ENCODE data around the gene NR6A1.

DNA sequence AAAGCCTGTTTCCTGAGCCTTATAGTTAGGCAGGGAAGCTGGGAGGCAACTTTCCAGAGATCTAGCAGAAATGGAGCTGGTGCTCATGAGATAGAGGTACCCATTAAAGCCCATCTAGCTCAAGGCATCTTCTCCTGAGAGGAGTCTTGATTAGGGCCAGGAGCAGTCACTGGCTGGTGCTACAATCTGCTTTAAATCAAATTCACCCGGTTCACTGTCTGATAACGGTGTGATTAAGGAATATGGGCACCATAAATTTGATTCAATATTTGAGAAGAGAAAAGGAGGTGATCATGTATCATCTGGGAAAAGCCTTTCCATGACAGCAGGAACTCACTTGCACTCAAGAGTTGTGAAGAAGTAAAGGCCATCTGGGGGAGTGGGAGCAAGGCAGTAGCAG is 240.0 kb downstream of the NR6A1 start:
- TF ChIP-seq, protein P1, sequence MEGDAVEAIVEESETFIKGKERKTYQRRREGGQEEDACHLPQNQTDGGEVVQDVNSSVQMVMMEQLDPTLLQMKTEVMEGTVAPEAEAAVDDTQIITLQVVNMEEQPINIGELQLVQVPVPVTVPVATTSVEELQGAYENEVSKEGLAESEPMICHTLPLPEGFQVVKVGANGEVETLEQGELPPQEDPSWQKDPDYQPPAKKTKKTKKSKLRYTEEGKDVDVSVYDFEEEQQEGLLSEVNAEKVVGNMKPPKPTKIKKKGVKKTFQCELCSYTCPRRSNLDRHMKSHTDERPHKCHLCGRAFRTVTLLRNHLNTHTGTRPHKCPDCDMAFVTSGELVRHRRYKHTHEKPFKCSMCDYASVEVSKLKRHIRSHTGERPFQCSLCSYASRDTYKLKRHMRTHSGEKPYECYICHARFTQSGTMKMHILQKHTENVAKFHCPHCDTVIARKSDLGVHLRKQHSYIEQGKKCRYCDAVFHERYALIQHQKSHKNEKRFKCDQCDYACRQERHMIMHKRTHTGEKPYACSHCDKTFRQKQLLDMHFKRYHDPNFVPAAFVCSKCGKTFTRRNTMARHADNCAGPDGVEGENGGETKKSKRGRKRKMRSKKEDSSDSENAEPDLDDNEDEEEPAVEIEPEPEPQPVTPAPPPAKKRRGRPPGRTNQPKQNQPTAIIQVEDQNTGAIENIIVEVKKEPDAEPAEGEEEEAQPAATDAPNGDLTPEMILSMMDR (IDR thresholded peaks at IDR 0.05; ENCODE audit: poor library complexity, severe bottlenecking), result no peak
- TF ChIP-seq SMC3 (conservative IDR thresholded peaks at IDR 0.05; ENCODE audit: poor library complexity) (no peak), RAD21 (conservative IDR thresholded peaks at IDR 0.05) (no peak), TAF1 (IDR thresholded peaks at IDR 0.05; ENCODE audit: low read depth) (no peak), POLR2AphosphoS5 (IDR thresholded peaks at IDR 0.05) (no peak)
